GM18861 (cell line): ENCODE data around the gene QRFP.

Experiments used
- ATAC-seq: cut with Tn5 transposase; IDR thresholded peaks from one replicate; pipeline ENCODE4 v1.9.1; 2021; ENCODE audit not compliant: unreplicated experiment

QRFP gene

GRCh38 chr9:130890870-130891687, 5.5 kb downstream of the QRFP start:
- ATAC-seq: no peak

- ATAC-seq: no peak
Measured at GRCh38 chr9:130890124-130890523, 6.5 kb downstream of the QRFP start.

DNA sequence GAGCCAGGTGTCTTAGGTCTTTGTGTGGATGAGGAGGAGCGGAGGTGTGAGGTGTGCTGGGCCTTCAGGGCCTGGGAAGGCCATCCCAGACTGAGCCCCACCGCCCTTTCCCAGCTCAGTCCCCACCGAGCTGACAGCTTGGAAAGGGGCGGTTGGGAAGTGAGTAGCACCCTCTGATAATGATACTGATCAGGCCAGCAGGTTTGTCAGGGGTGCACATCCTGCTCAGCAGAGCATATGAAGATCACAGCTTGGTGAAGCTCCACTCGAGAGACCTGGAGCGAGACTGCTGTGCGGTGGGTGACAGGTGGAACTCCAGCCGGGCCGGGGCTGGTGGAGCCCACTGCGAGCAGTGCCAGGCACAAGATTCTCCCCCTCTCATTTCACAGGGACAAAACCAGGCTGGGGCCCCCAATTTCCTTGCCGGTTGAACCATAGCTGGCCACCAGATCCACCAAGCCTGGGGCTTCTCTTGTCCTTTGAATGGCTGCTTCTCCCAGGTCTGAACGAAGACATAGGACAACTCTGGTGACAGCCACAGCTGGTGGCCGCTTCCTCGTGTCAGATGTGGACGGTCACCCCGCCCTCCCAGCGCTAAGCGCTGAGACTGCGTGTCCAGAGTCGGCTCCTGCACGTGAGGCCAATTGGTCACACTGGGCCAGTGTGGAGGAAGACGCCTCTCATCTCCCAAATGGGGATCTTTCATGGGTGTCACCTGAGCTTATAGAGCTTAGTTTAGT, 8.3 kb downstream of the QRFP start:
- ATAC-seq: no peak

DNA sequence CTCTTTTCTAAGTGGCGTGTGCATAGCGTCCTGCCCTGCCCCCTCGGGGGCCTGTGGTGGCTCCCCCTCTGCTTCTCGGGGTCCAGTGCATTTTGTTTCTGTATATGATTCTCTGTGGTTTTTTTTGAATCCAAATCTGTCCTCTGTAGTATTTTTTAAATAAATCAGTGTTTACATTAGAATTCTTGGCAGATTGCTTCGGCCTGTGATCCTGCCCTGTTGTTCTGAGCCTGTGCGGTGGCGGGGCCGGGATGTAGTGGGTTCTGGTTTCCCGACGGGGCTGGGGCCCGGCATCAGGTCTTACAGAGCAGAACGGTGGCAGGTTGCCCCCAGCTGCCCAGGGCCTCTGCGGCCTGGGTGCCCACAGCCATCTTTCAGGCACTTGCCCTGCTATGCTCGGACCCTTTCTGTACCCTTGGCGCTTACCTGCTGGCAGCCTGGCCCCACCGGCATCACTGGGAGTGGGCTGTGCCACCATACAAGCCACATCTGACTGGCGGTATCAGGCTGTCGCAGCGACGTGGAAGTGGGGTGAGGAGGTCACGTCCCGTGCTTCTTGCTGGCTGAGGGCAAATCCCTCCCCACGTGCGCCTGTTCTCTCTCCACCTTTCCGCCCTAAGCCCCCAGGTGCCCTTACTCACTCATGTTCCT, 9.0 kb downstream of the QRFP start:
- ATAC-seq: no peak

DNA sequence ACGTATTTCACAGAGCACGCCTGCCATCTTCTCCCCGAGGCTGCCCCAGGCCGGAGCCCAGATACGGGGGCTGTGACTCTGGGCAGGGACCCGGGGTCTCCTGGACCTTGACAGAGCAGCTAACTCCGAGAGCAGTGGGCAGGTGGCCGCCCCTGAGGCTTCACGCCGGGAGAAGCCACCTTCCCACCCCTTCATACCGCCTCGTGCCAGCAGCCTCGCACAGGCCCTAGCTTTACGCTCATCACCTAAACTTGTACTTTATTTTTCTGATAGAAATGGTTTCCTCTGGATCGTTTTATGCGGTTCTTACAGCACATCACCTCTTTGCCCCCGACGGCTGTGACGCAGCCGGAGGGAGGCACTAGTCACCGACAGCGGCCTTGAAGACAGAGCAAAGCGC, 9.6 kb downstream of the QRFP start:
- ATAC-seq: no peak

DNA sequence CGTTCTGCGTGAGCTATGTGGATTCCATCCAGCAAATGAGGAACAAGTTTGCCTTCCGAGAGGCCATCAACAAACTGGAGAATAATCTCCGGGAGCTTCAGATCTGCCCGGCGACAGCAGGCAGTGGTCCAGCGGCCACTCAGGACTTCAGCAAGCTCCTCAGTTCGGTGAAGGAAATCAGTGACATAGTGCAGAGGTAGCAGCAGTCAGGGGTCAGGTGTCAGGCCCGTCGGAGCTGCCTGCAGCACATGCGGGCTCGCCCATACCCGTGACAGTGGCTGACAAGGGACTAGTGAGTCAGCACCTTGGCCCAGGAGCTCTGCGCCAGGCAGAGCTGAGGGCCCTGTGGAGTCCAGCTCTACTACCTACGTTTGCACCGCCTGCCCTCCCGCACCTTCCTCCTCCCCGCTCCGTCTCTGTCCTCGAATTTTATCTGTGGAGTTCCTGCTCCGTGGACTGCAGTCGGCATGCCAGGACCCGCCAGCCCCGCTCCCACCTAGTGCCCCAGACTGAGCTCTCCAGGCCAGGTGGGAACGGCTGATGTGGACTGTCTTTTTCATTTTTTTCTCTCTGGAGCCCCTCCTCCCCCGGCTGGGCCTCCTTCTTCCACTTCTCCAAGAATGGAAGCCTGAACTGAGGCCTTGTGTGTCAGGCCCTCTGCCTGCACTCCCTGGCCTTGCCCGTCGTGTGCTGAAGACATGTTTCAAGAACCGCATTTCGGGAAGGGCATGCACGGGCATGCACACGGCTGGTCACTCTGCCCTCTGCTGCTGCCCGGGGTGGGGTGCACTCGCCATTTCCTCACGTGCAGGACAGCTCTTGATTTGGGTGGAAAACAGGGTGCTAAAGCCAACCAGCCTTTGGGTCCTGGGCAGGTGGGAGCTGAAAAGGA, 10.9 kb downstream of the QRFP start:
- ATAC-seq: no peak

DNA sequence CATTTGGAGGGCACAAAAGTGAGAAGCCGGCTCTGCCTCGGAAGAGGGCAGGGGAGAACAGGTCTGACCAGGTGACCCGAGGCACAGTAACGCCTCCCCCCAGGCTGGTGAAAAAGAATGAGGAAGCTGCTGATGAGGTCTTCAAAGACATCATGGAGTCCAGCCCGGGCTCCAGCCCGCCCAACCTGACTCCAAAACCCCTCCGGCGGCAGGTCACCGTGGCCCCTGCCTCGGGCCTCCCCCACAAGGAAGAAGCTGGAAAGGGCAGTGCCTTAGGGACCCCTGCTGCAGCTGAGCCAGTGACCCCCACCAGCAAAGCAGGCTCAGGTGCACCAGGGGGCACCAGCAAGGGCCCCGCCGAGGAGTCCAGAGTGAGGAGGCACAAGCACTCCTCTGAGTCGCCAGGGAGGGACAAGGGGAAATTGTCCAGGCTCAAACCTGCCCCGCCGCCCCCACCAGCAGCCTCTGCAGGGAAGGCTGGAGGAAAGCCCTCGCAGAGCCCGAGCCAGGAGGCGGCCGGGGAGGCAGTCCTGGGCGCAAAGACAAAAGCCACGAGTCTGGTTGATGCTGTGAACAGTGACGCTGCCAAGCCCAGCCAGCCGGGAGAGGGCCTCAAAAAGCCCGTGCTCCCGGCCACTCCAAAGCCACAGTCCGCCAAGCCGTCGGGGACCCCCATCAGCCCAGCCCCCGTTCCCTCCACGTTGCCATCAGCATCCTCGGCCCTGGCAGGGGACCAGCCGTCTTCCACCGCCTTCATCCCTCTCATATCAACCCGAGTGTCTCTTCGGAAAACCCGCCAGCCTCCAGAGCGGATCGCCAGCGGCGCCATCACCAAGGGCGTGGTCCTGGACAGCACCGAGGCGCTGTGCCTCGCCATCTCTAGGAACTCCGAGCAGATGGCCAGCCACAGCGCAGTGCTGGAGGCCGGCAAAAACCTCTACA, 11.8 kb downstream of the QRFP start:
- ATAC-seq: no peak

DNA sequence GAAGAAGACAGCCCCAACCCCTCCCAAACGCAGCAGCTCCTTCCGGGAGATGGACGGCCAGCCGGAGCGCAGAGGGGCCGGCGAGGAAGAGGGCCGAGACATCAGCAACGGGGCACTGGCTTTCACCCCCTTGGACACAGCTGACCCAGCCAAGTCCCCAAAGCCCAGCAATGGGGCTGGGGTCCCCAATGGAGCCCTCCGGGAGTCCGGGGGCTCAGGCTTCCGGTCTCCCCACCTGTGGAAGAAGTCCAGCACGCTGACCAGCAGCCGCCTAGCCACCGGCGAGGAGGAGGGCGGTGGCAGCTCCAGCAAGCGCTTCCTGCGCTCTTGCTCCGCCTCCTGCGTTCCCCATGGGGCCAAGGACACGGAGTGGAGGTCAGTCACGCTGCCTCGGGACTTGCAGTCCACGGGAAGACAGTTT, 12.5 kb downstream of the QRFP start:
- ATAC-seq: no peak

DNA sequence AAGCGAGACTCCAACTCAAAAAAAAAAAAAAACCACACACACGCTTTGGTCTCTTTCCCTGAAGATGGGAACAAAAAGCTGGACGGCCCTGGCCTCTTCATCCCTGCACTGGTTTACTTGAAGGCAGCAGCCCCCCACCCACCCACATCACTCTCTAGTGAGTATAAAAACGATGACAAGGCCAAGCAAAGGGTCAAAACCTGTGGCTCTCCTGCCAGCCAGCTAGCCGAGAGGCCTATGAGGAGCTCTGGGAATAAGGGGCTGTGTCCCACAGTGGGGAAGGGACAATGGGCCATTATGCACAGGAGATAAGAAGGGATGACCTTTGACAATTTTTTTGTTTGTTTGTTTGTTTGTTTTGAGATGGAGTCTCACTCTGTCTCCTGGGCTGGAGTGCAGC, 13.1 kb downstream of the QRFP start:
- ATAC-seq: no peak

DNA sequence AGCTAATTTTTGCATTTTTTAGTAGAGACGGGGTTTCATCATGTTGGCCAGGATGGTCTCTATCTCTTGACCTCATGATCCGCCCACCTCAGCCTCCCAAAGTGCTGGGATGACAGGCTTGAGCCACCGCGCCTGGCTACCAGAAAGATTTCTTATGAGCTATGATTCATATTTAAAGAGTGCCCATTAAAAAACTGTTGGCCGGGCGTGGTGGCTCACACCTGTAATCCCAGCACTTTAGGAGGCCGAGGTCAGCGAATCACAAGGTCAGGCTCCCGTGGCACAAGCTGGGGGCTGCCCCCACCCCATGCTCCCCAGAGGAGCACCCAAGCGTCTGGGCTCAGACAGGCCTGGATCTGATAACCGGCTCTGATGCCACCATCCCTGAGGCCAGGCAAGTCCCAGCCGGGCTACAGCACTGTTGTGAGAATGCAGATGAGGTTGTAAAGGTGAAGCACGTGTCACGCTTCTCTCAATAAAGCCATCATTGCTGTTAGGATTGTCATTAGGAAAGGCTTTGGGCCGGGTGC, 13.9 kb downstream of the QRFP start:
- ATAC-seq: no peak

GRCh38 chr9:130881516-130881915, 15.1 kb downstream of the QRFP start:
- no peak for ATAC-seq

DNA sequence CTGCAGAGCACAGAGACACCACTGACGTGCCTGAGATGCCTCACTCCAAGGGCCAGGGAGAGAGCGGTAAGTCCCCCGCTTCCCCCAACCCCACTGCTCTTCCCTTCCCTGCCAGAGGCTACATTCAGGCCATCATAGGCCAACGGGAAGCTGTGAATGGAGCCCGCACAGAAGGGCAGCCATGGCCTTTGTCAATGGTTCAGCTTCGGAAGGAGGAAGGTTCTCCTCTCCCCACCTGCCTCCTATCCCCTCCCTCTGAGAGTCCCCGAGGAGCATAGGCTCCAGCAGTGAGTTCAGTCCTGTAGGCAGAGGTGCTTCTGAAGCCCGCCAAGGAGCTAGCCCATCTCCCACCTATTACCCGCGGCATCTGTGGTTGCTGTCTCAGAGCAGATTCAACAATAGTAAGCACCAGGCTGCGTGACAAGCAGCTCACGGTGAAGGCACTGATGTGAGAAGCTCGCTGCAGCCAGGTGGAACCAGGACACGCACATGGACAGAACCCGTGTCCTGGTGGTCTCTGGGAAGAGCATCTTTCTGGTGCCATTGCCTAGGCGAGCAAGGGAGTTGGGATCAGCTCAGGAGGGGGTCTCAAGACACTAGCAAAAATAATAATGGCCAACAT, 15.9 kb downstream of the QRFP start:
- no peak for ATAC-seq

GRCh38 chr9:130879863-130880411, 16.7 kb downstream of the QRFP start:
- ATAC-seq: no peak

DNA sequence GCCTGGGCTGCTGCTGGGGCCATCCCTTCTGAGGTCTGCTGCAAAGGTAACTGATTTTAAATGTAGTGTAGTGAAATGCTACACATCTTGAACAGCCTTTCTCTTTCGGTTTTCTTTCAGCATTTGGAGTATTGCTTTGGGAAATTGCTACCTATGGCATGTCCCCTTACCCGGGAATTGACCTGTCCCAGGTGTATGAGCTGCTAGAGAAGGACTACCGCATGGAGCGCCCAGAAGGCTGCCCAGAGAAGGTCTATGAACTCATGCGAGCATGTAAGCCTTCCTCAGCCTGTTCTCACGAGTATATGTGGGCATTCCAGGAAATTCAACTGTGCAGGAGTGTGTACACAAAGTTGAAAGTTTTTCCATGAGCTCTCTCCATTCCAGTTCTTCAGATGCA, 18.3 kb downstream of the QRFP start:
- ATAC-seq: no peak

GRCh38 chr9:130877300-130877699, 19.3 kb downstream of the QRFP start:
- no peak for ATAC-seq

GRCh38 chr9:130874783-130875182, 21.8 kb downstream of the QRFP start:
- ATAC-seq: no peak

DNA sequence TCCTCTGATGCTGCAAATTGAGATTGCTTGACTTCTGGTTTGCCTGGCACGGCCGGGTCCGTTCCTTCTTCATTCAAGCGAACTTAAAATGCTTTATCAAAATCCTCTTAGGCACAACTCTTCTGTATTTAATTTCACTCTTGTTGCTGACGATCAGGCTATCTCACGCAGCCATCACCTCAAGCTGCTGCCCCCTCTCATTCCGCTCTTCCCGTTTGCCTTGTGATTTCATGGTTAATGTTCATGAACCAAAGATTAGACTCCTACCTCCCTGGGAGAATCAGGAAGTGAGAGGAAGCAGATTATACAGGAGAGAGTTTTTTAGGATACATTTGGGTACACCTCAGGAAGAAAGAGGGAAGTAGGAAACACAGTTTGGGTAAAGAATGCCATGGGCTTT, 22.6 kb downstream of the QRFP start:
- ATAC-seq: no peak

DNA sequence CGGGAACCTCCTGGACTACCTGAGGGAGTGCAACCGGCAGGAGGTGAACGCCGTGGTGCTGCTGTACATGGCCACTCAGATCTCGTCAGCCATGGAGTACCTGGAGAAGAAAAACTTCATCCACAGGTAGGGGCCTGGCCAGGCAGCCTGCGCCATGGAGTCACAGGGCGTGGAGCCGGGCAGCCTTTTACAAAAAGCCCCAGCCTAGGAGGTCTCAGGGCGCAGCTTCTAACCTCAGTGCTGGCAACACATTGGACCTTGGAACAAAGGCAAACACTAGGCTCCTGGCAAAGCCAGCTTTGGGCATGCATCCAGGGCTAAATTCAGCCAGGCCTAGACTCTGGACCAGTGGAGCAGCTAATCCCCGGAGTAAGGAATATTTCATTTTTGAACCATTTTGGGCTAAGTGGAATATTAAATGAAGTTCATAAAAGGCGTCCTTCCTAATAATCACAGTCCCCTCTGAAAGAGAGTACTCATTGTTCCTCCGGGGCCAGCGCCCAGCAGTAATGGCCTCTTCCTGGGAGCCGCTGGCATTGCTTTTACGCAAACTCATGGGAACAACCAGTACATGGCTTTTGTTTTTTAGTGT, 23.6 kb downstream of the QRFP start:
- ATAC-seq: no peak
